ENCODE measurements around the gene SRGAP2C.
"Not testable (repeated sequence)": the region's sequence is repeated elsewhere in the genome, so short reads cannot be mapped to it uniquely, and the experiment has no call there.

SRGAP2C gene

DNA sequence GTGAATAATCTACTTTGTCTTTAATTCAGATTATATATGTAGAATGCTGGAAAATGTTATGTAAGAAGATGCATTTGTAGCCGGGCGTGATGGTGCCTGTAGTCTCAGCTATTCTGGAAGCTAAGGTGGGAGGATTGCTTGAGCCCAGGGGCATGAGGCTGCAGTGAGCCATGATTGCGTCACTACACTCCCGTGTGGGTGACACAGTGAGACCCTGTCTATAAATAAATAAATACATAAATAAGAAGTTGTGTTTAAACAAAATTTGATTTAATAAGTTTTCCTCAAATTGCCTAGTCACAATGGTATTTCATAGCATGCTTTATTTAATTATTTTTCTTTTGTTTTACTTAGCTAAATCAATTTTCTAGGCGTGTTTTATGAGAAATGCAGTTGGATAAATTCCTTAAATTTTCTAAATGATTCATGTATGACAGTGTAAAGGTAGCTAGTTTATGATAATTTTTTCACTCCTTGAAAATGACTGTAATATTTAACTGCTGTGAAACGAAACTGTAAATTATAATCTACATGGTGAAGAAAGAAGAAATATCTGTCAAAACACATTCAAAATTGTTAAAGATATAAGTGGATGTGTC lies 232.6 kb downstream of the SRGAP2C start:
- no peaks in the 10 kb centered on the region for H3K9me3 ChIP-seq (ENCODE audit: low read depth, low read length)
- H3K4me3 ChIP-seq, result no peak overlapping the region
- no peak for DNase-seq (ENCODE audit: low read depth, low spot score)
- H3K36me3 ChIP-seq (ENCODE audit: insufficient read depth, low read length), result no peaks in the 10 kb centered on the region
- TF ChIP-seq FOXP2 (optimal IDR thresholded peaks at IDR 0.05; ENCODE audit: control extremely low read depth, extremely low read length, insufficient read depth) (no peak), POLR2AphosphoS5 (IDR thresholded peaks at IDR 0.05; ENCODE audit: borderline replicate concordance, low read depth, low read length) (no peak), EZH2 (IDR thresholded peaks at IDR 0.05) (no peak)
- no peak overlapping the region for H3K27ac ChIP-seq
- H3K9ac ChIP-seq (ENCODE audit: insufficient read length), result no peak overlapping the region

DNA sequence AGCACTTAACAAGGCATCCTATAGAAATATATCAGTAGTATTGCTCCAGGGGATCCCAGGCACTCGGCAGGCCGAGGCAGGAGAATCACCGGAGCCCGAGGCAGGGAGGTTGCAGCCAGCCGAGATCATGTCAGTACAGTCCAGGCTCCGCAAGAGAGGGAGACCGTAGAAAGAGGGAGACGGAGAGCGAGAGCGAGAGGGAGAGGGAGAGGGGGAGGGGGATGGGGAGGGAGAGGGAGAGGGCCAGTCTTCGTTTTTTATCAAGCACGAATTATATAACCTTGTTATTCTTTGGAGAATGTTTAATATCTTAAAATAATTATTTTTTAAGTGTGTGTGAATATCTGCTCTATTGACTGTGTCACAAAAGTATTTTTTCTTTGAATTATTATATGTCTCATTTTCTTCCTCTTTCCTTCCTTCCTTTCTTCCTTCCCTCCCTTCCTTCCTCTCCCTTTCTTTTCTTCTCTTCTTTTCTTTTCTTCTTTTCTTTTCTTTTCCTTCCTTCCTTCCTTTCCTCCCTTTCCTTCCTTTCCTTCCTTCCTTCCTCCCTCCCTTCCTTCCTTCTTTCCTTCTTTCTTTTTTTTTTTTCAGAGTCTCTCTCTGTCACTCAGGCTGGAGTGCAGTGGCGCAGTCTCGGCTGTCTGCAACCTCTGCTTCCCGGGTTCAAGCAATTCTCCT lies 233.7 kb downstream of the SRGAP2C start:
- no peaks in the 10 kb centered on the region for H3K36me3 ChIP-seq (ENCODE audit: insufficient read depth, low read length)
- H3K9me3 ChIP-seq (ENCODE audit: low read depth, low read length), result no peaks in the 10 kb centered on the region
- no peak overlapping the region for H3K9ac ChIP-seq (ENCODE audit: insufficient read length)
- H3K27ac ChIP-seq, result no peak overlapping the region
- DNase-seq (ENCODE audit: low read depth, low spot score), result no peak
- TF ChIP-seq FOXP2 (optimal IDR thresholded peaks at IDR 0.05; ENCODE audit: control extremely low read depth, extremely low read length, insufficient read depth), result no peak
- no peak for TF ChIP-seq EZH2 (IDR thresholded peaks at IDR 0.05)
- H3K4me3 ChIP-seq, result 0 out of 2 replicates have a peak overlapping the region, but pooled peaks have one; percentile 45

DNA sequence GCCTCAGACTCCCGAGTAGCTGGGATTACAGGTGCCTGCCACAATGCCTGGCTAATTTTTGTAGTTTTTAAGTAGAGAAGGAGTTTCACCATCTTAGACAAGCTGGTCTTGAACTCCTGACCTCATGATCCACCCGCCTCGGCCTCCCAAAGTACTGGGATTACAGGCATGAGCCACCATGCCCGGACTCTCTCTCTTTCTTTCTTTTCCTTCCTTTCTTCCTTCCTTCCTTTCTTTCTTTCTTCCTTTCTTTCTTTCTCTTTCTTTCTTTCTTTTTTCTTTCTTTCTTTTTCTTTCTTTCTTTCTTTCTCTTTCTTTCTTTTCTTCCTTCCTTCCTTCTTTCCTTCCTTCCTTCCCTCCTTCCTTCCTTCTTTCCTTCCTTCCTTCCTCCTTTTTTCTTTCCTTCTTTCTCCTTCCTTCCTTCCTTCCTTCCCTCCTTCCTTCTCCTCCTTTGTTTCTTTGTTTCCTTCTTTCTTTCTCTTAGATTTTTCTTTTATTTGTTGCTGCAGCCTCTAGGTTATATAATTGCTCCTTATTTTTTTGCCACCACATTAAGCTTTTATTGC lies 234.4 kb downstream of the SRGAP2C start:
- H3K4me3 ChIP-seq; H3K27ac ChIP-seq; H3K9ac ChIP-seq (ENCODE audit: insufficient read length); H3K36me3 ChIP-seq (ENCODE audit: insufficient read depth, low read length); DNase-seq (ENCODE audit: low read depth, low spot score); H3K9me3 ChIP-seq (ENCODE audit: low read depth, low read length): not testable (repeated sequence)

DNA sequence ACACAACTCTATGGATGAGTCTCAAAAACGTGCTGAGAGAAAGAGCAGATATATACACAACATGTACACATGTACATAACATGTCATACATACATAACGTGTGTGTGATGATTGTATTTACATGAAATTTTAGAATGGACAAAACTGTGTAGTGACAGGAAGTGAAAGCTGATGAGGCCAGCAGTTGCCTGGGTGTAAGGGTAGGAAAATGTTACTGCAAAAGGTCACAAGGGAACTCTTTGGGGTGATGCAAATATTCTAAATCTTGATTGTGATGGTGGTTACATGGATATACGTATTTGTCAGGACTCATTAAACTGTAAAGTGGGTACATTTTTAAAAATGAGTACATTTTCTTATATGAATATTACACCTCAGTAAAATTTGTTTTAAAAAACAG lies 236.7 kb downstream of the SRGAP2C start:
- H3K27ac ChIP-seq; H3K36me3 ChIP-seq (ENCODE audit: insufficient read depth, low read length); H3K9me3 ChIP-seq (ENCODE audit: low read depth, low read length); H3K4me3 ChIP-seq; DNase-seq (ENCODE audit: low read depth, low spot score); H3K9ac ChIP-seq (ENCODE audit: insufficient read length): not testable (repeated sequence)

DNA sequence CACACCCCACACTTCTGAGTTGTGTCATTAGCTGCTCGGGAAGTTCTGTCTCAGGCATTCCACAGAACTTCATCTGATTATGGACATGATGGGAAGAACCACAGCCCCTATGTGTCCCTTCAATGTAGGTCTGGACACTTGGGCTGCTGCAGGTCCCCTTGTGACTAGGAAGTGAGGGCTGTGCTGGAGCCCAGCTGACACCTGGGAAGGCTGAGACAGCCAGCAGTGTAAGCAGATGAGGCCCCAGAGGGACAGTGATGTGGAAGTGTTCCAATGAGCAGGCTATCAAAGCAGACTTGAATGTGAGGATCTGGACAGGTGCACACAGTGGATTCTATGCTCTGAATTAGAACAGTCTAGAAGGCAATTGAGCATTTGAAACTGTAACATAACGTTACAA lies 239.2 kb downstream of the SRGAP2C start:
- H3K36me3 ChIP-seq (ENCODE audit: insufficient read depth, low read length); H3K27ac ChIP-seq; H3K9ac ChIP-seq (ENCODE audit: insufficient read length); H3K9me3 ChIP-seq (ENCODE audit: low read depth, low read length); DNase-seq (ENCODE audit: low read depth, low spot score); H3K4me3 ChIP-seq: not testable (repeated sequence)

DNA sequence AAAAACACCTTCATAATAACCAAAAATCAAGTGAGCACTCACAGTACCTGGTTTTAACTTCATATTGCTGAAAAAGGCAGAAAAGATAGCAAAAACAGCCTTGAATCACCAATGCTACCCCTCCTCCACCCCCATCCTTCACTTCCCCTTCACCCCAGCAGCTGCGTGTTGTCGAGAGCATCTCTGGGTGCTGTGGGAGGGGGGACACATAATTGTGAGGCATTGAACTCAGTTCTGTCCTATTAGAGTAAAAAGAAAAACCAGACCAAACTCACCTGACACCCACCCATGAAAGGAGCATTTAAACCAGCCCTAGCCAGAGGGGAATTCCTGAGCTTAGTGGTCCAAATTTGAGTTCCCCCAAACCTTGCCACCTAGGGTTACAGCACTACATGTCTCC lies 248.7 kb downstream of the SRGAP2C start:
- H3K4me3 ChIP-seq; H3K36me3 ChIP-seq (ENCODE audit: insufficient read depth, low read length); H3K9ac ChIP-seq (ENCODE audit: insufficient read length); DNase-seq (ENCODE audit: low read depth, low spot score); H3K27ac ChIP-seq; H3K9me3 ChIP-seq (ENCODE audit: low read depth, low read length): not testable (repeated sequence)

DNA sequence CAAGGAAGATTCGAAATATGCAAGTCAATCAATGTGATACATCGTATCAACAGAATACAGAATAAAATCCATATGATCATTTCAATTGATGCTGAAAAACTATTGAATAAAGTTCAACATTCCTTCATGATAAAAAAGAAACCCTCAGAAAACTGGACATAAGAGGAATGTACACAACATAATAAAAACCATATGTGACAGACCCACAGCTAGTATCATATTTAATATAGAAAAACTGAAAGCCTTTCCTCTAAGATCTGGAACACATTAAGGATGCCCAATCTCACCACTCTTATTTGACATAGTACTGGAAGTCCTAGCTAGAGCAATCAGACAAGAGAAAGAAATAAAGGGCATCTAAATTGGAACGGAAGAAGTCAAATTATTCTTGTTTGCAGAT lies 254.1 kb downstream of the SRGAP2C start:
- H3K36me3 ChIP-seq (ENCODE audit: insufficient read depth, low read length); H3K9me3 ChIP-seq (ENCODE audit: low read depth, low read length); DNase-seq (ENCODE audit: low read depth, low spot score); H3K9ac ChIP-seq (ENCODE audit: insufficient read length); H3K4me3 ChIP-seq; H3K27ac ChIP-seq: not testable (repeated sequence)

DNA sequence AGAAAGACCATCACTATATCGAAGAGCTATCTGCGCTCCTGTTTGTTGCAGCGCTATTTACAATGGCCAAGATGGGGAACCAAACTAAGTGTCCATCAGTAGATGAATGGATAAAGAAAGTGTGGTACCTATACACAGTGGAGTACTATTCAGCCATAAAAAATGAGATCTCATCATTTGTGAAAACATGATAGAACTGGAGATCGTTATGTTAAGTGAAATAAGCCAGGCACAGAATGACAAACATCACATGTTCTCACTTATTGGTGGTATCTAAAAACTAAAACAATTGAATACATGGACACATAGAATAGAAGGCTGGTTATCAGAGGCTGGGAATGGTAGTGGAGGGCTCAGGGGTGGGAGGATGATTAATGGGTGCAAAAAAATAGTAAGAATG lies 256.2 kb downstream of the SRGAP2C start:
- TF ChIP-seq POLR2AphosphoS5 (IDR thresholded peaks at IDR 0.05; ENCODE audit: borderline replicate concordance, low read depth, low read length), result no peak
- no peak for TF ChIP-seq FOXP2 (optimal IDR thresholded peaks at IDR 0.05; ENCODE audit: control extremely low read depth, extremely low read length, insufficient read depth)
- TF ChIP-seq EZH2 (IDR thresholded peaks at IDR 0.05), result no peak
- no peak overlapping the region for H3K27ac ChIP-seq
- H3K4me3 ChIP-seq, result no peak overlapping the region
- H3K9ac ChIP-seq (ENCODE audit: insufficient read length), result no peak overlapping the region
- DNase-seq (ENCODE audit: low read depth, low spot score), result no peak
- H3K36me3 ChIP-seq (ENCODE audit: insufficient read depth, low read length), result no peaks in the 10 kb centered on the region
- peaks cover 2% of the 10 kb centered on the region; the same call in 1 of the 2 replicates for H3K9me3 ChIP-seq (ENCODE audit: low read depth, low read length)
